ENCODE results near the gene WDR45B.

Gene WDR45B

GRCh38 chr17:82629748-82630147 is 18.5 kb downstream of the WDR45B start:
- Histone ChIP-seq H3K27ac (no peak overlapping the region), H3K36me3 (peaks cover 87% of the 10 kb centered on the region), H3K27me3 (ENCODE audit: insufficient read depth, low read depth, severe bottlenecking) (no peaks in the 10 kb centered on the region), H3K4me3 (ENCODE audit: low read depth, low read length) (no peak overlapping the region), H3K9me3 (ENCODE audit: severe bottlenecking) (no peaks in the 10 kb centered on the region)
- DNase-seq: no peak
- TF ChIP-seq, protein P1, sequence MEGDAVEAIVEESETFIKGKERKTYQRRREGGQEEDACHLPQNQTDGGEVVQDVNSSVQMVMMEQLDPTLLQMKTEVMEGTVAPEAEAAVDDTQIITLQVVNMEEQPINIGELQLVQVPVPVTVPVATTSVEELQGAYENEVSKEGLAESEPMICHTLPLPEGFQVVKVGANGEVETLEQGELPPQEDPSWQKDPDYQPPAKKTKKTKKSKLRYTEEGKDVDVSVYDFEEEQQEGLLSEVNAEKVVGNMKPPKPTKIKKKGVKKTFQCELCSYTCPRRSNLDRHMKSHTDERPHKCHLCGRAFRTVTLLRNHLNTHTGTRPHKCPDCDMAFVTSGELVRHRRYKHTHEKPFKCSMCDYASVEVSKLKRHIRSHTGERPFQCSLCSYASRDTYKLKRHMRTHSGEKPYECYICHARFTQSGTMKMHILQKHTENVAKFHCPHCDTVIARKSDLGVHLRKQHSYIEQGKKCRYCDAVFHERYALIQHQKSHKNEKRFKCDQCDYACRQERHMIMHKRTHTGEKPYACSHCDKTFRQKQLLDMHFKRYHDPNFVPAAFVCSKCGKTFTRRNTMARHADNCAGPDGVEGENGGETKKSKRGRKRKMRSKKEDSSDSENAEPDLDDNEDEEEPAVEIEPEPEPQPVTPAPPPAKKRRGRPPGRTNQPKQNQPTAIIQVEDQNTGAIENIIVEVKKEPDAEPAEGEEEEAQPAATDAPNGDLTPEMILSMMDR (IDR thresholded peaks at IDR 0.05; ENCODE audit: low read depth, low read length): no peak

GRCh38 chr17:82627405-82627804 is 20.8 kb downstream of the WDR45B start:
- DNase-seq: no peak

DNA sequence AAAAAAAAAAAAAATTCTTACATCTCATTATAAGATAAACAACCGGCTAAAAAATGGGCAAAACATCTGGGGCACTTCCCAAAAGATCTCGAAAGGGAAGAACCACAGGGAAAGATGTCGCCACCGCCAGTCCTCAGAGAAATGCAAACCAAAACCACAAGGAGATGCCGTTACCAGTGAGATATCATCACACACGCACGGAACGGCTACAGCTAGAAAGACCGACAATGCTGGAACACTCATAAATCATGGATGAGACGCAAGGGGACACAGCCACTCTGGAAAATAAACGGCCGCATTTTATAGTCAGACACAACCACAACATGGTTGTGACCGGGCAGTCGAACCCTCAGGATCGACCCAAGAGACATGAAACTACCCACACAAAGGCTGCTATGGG is 24.5 kb downstream of the WDR45B start:
- Histone ChIP-seq H3K27ac (no peak overlapping the region), H3K36me3 (peaks cover 96% of the 10 kb centered on the region), H3K27me3 (ENCODE audit: insufficient read depth, low read depth, severe bottlenecking) (no peaks in the 10 kb centered on the region), H3K4me3 (ENCODE audit: low read depth, low read length) (no peak overlapping the region), H3K9me3 (ENCODE audit: severe bottlenecking) (no peaks in the 10 kb centered on the region)
- TF ChIP-seq, protein P1 (IDR thresholded peaks at IDR 0.05; ENCODE audit: low read depth, low read length): no peak
- DNase-seq: no peak

More at GRCh38 chr17:82627405-82627804, 20.8 kb downstream of the WDR45B start:
- H3K9me3 ChIP-seq (ENCODE audit: severe bottlenecking): no peaks in the 10 kb centered on the region
- H3K27me3 ChIP-seq (ENCODE audit: insufficient read depth, low read depth, severe bottlenecking): no peaks in the 10 kb centered on the region
- no peak overlapping the region for H3K4me3 ChIP-seq (ENCODE audit: low read depth, low read length)
- peaks cover 88% of the 10 kb centered on the region for H3K36me3 ChIP-seq
- H3K27ac ChIP-seq: no peak overlapping the region
- TF ChIP-seq, protein P1 (IDR thresholded peaks at IDR 0.05; ENCODE audit: low read depth, low read length): no peak

DNA sequence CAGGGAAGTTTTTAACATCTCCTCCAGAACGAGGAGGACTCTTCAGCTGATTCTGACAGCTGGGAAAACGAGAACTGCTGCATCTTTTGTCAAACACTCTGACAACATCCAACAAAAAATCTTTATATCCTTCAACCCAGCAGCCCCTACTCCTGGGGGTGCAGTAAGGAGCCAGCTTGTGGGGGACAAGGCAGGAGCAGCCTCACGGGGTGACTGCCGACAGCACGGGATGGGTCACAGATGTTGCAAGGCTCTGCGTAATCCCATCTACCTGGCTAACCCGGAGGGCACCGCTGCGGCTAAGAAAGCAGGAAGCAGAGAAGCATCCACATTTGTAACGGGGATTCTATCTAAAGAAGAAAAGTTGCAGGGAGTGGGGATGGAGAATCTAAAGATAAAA is 28.6 kb downstream of the WDR45B start:
- TF ChIP-seq, protein P1 (IDR thresholded peaks at IDR 0.05; ENCODE audit: low read depth, low read length): no peak
- H3K27me3 ChIP-seq (ENCODE audit: insufficient read depth, low read depth, severe bottlenecking): no peaks in the 10 kb centered on the region

GRCh38 chr17:82619211-82619610 is 29.0 kb downstream of the WDR45B start:
- H3K27me3 ChIP-seq (ENCODE audit: insufficient read depth, low read depth, severe bottlenecking): no peaks in the 10 kb centered on the region
- H3K9me3 ChIP-seq (ENCODE audit: severe bottlenecking): no peaks in the 10 kb centered on the region
- TF ChIP-seq, protein P1 (IDR thresholded peaks at IDR 0.05; ENCODE audit: low read depth, low read length): no peak
- no peak overlapping the region for H3K27ac ChIP-seq
- no peak for DNase-seq
- no peak overlapping the region for H3K4me3 ChIP-seq (ENCODE audit: low read depth, low read length)
- H3K36me3 ChIP-seq: peaks cover 93% of the 10 kb centered on the region

More for the DNA sequence above, 28.6 kb downstream of the WDR45B start:
- no peak for DNase-seq
- Histone ChIP-seq H3K36me3 (peaks cover 93% of the 10 kb centered on the region), H3K4me3 (ENCODE audit: low read depth, low read length) (no peak overlapping the region), H3K27ac (no peak overlapping the region), H3K9me3 (ENCODE audit: severe bottlenecking) (no peaks in the 10 kb centered on the region)

GRCh38 chr17:82616021-82616711 is 32.1 kb downstream of the WDR45B start:
- Histone ChIP-seq H3K36me3 (peaks cover 75% of the 10 kb centered on the region), H3K4me3 (ENCODE audit: low read depth, low read length) (no peak overlapping the region), H3K27me3 (ENCODE audit: insufficient read depth, low read depth, severe bottlenecking) (no peaks in the 10 kb centered on the region), H3K9me3 (ENCODE audit: severe bottlenecking) (peaks cover 3% of the 10 kb centered on the region), H3K27ac (no peak overlapping the region)
- no peak for DNase-seq
- TF ChIP-seq, protein P1 (IDR thresholded peaks at IDR 0.05; ENCODE audit: low read depth, low read length): no peak
